ENCODE measurements around the gene SLC22A17.
"Not testable (repeated sequence)": the region's sequence is repeated elsewhere in the genome, so short reads cannot be mapped to it uniquely, and the experiment has no call there.

Gene SLC22A17

DNA sequence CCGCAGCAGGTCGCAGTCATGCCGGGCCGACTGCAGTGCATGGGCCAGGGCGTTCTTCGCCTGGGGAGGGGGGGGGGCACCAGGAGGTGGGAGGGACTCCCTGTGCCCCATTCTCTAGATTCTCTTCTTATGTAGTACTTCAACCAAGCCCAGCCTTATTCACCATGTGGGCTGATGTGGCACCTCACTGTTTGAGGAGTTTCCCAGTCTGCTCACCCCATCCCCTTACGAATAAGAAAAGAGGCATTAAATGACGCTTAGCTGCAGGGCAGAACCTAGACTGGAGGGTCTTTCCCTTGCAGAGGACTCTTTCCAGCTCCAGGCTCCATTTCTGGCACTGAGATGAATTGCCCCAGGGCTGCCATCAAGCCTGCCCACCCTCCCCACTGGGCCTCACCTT, 36.3 kb upstream of the SLC22A17 start:
- H3K27ac ChIP-seq (ENCODE audit: low read length), result no peak overlapping the region
- H3K4me1 ChIP-seq (ENCODE audit: insufficient read depth, low read length), result no peaks in the 10 kb centered on the region; the same call in 1 of the 2 replicates
- no peaks in the 10 kb centered on the region for H3K36me3 ChIP-seq (ENCODE audit: insufficient read depth, low read depth, low read length)
- no peak overlapping the region for H3K9ac ChIP-seq (ENCODE audit: low read depth, low read length)
- H3K9me3 ChIP-seq (ENCODE audit: insufficient read depth, low read depth, low read length), result no peaks in the 10 kb centered on the region
- no peak overlapping the region for H3K4me3 ChIP-seq (ENCODE audit: low read length)
- peaks cover 5% of the 10 kb centered on the region; the same call in 1 of the 2 replicates for H3K27me3 ChIP-seq (ENCODE audit: insufficient read depth, low read length)

DNA sequence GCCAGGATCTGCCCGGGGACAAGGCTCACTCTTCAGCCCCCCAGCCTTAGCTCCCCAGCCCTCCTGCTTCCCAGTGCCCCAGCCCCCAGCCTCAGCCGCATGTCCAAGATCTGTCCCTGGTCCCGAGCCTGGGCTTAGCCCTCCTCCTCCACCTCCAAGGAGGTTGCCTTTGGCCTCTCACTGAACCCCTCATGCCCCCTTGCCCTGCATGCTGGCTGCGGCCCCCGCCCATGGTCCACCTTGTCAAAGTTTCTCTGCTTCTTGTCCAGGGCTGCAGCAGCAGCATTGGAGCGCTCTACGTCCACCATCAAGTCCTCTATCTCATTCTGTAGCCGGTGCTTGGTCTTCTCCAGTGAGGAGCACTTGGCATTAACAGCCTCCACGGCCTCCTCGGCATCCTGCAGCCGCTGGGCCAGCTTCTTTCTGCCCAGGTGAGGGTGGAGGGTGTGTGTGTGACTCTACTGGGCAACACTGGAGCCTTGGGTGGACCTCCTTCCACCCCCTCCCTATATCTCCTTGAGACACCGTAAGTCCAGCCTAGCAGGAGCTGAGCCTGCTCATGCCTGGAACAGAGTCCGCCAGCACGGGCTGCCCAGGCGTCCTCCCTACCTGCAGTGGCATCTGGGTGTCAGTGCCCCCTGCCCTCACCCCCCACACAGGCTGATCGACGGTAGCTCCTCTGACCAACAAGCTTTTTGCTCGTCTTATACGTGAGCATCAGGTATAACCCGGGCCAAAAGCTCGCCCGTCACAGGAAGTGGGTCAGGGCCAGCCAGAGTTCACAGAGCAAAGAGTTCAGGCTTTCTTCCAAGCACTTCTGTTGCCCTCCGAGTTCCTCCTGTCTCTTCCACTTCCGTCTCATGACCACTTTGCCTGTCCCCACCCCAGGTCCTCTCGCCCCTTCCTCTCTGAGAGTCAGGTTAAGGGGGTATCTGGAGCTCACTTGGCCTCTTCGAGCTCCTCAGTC, 35.5 kb upstream of the SLC22A17 start:
- Histone ChIP-seq H3K9ac (ENCODE audit: low read depth, low read length) (no peak overlapping the region), H3K9me3 (ENCODE audit: insufficient read depth, low read depth, low read length) (no peaks in the 10 kb centered on the region), H3K27ac (ENCODE audit: low read length) (no peak overlapping the region), H3K4me1 (ENCODE audit: insufficient read depth, low read length) (no peaks in the 10 kb centered on the region; the same call in 1 of the 2 replicates), H3K27me3 (ENCODE audit: insufficient read depth, low read length) (peaks cover 5% of the 10 kb centered on the region; the same call in 1 of the 2 replicates), H3K36me3 (ENCODE audit: insufficient read depth, low read depth, low read length) (no peaks in the 10 kb centered on the region), H3K4me3 (ENCODE audit: low read length) (no peak overlapping the region)

DNA sequence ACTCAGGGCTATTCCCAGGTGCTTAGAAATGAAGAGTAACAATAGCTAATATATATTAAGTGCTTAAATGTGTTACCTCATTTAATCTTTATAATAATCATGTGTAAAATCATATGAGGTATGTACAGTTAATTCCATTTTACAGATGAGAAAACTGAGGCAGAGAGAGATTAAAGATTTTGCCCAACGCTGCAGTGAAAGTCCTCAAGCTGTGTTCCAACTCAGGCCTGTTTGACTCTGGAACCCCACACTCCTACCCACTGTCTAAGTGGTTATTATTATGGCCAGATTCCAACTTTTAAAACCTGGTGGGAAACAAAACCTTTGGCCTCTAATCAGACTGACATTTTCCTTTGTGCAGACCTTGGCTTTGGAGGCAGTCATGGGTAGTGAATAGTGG, 34.3 kb upstream of the SLC22A17 start:
- Histone ChIP-seq H3K9me3 (ENCODE audit: insufficient read depth, low read depth, low read length) (no peaks in the 10 kb centered on the region), H3K27ac (ENCODE audit: low read length) (no peak overlapping the region), H3K36me3 (ENCODE audit: insufficient read depth, low read depth, low read length) (no peaks in the 10 kb centered on the region), H3K27me3 (ENCODE audit: insufficient read depth, low read length) (peaks cover 5% of the 10 kb centered on the region; the same call in 1 of the 2 replicates), H3K4me1 (ENCODE audit: insufficient read depth, low read length) (no peaks in the 10 kb centered on the region; the same call in 1 of the 2 replicates), H3K4me3 (ENCODE audit: low read length) (no peak overlapping the region), H3K9ac (ENCODE audit: low read depth, low read length) (no peak overlapping the region)

DNA sequence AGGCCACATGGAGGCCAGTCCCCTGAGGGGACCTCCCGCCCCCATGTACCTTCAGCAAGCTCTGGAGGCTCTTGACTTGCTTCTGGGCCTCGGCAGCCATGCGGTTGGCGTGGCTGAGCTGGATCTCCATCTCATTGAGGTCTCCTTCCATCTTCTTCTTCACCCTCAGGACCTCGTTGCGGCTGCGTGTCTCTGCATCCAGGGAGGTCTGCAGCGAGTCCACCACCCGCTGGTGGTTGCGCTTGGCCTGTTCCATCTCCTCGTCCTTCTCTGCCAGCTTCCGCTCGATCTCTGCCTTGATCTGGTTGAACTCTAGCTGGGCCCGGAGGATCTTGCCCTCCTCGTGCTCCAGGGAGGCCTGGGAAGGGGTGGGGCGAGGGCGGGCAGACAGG, 33.6 kb upstream of the SLC22A17 start:
- H3K9ac ChIP-seq (ENCODE audit: low read depth, low read length); H3K4me1 ChIP-seq (ENCODE audit: insufficient read depth, low read length); H3K27ac ChIP-seq (ENCODE audit: low read length); H3K9me3 ChIP-seq (ENCODE audit: insufficient read depth, low read depth, low read length); H3K36me3 ChIP-seq (ENCODE audit: insufficient read depth, low read depth, low read length); H3K27me3 ChIP-seq (ENCODE audit: insufficient read depth, low read length); H3K4me3 ChIP-seq (ENCODE audit: low read length): not testable (repeated sequence)

DNA sequence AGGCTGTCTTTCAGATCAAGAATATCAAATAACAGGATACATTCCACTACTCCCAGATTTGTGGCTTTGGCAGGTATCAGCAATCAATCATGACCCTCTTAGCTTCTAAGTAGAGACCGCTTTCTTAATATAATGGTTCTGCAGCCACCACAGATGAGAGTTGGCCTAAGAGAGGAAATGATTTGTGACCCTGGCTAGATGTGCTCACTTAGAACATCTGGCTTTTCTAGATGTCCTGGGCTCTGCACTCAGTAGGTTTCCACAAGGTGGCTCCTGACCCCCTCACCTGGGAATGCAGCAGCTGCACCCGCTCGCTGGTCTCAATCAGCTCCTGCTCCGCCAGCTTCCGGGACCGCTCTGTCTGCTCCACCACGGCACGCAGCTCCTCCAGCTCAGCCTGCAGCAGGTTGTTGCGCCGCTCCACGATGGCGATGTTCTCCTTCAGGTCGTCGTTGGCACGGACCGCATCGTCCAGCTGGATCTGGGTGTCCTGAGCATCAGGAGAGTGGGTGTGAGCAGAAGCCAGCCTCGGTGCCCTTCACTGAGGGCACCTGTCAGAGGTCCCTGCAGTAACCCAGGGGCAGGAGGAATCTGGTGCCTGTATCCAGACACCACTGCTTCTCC, 33.1 kb upstream of the SLC22A17 start:
- H3K27me3 ChIP-seq (ENCODE audit: insufficient read depth, low read length), result peaks cover 10% of the 10 kb centered on the region
- no peaks in the 10 kb centered on the region for H3K36me3 ChIP-seq (ENCODE audit: insufficient read depth, low read depth, low read length)

DNA sequence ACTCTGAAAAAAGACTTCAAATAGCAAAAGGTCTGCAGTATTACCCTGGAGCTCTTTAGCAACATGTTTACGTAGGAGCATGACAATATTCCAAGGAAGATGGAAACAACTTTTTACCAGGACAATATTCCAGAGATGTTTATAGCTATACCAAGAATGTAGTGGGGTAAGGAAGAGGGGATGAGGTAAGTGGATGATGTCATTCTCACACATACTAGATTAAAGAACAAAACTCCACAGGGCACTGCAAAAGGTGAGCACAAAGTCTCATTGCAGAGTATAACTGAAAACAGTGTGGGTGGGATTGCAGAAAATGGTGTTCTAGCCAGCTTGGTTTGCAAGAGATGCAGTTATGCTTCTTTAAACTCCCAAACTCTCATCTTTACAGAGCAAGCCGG, 32.6 kb upstream of the SLC22A17 start:
- Histone ChIP-seq H3K4me3 (ENCODE audit: low read length) (no peak overlapping the region), H3K9me3 (ENCODE audit: insufficient read depth, low read depth, low read length) (no peaks in the 10 kb centered on the region), H3K27ac (ENCODE audit: low read length) (no peak overlapping the region), H3K9ac (ENCODE audit: low read depth, low read length) (no peak overlapping the region), H3K27me3 (ENCODE audit: insufficient read depth, low read length) (peaks cover 14% of the 10 kb centered on the region), H3K4me1 (ENCODE audit: insufficient read depth, low read length) (no peaks in the 10 kb centered on the region; the same call in 1 of the 2 replicates), H3K36me3 (ENCODE audit: insufficient read depth, low read depth, low read length) (no peaks in the 10 kb centered on the region)

More for the DNA sequence above, 33.1 kb upstream of the SLC22A17 start:
- no peak overlapping the region for H3K27ac ChIP-seq (ENCODE audit: low read length)
- H3K4me3 ChIP-seq (ENCODE audit: low read length), result no peak overlapping the region
- no peak overlapping the region for H3K9ac ChIP-seq (ENCODE audit: low read depth, low read length)
- no peaks in the 10 kb centered on the region; the same call in 1 of the 2 replicates for H3K4me1 ChIP-seq (ENCODE audit: insufficient read depth, low read length)
- no peaks in the 10 kb centered on the region for H3K9me3 ChIP-seq (ENCODE audit: insufficient read depth, low read depth, low read length)

DNA sequence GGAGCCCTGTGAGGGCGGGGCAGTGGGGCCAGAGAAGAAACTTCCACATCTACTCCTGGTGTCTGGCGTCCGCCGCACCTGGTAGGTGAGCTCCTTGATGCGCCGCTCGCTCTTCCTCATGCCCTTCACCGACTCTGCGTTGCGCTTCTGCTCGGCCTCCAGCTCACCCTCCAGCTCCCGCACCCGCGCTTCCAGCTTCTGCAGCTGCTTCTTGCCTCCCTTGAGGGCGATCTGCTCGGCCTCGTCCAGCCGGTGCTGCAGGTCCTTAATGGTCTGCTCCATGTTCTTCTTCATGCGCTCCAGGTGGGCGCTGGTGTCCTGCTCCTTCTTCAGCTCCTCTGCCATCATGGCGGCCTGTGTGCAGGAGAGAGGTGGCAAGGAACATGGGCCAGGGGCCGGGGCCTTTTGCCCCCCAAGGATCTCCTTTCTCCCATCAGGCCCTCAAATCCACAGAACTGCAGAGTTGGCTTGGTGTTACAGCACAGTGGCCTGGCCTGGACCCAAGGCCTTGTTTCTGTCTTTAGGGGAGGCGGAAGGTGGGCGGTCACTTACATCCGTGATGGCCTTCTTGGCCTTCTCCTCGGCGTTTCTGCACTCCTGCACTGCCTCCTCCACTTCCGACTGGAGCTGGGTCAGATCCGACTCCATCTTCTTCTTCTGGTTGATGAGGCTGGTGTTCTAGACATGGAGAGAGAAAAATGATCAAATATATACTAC, 31.8 kb upstream of the SLC22A17 start:
- H3K4me1 ChIP-seq (ENCODE audit: insufficient read depth, low read length), result no peaks in the 10 kb centered on the region; the same call in 1 of the 2 replicates
- H3K9ac ChIP-seq (ENCODE audit: low read depth, low read length), result no peak overlapping the region
- H3K36me3 ChIP-seq (ENCODE audit: insufficient read depth, low read depth, low read length), result no peaks in the 10 kb centered on the region
- no peak overlapping the region for H3K4me3 ChIP-seq (ENCODE audit: low read length)
- peaks cover 14% of the 10 kb centered on the region for H3K27me3 ChIP-seq (ENCODE audit: insufficient read depth, low read length)
- no peak overlapping the region for H3K27ac ChIP-seq (ENCODE audit: low read length)
- H3K9me3 ChIP-seq (ENCODE audit: insufficient read depth, low read depth, low read length), result no peaks in the 10 kb centered on the region

DNA sequence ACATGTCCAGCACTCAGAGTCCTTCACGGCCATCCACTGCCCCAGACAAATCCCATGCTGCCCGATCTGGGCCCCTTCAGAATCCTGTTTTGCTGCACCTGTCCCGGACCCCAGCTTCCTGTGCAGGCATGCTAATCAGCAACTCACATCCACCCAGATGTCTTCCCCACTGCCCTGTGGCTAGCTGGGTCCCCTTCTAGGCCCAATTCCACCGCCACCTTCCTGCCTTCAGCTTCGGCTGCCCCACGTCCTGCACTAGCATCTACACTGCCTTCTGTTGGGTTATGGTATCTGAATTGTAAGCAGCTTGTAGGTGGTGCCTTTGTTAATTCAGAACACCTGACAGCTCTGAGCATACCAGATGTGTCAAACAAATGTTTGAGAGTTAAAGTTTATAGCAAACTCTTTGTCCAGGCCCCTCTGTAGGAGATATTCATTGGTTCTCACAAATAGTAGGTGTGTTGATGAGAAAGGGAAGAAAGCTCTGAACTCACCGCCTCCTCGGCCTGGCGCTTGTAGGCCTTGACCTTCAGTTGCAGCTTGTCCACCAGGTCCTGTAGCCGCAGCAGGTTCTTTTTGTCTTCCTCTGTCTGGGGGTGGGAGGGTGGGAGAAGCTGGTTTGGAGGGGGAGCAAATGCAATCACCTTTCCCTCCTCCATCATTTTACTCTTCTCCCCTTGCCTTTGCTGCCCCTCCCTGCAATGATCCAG, 30.2 kb upstream of the SLC22A17 start:
- no peaks in the 10 kb centered on the region for H3K9me3 ChIP-seq (ENCODE audit: insufficient read depth, low read depth, low read length)
- no peak overlapping the region for H3K27ac ChIP-seq (ENCODE audit: low read length)
- H3K4me3 ChIP-seq (ENCODE audit: low read length), result no peak overlapping the region
- H3K4me1 ChIP-seq (ENCODE audit: insufficient read depth, low read length), result no peaks in the 10 kb centered on the region
- no peak overlapping the region for H3K9ac ChIP-seq (ENCODE audit: low read depth, low read length)
- H3K36me3 ChIP-seq (ENCODE audit: insufficient read depth, low read depth, low read length), result no peaks in the 10 kb centered on the region
- peaks cover 23% of the 10 kb centered on the region for H3K27me3 ChIP-seq (ENCODE audit: insufficient read depth, low read length)

DNA sequence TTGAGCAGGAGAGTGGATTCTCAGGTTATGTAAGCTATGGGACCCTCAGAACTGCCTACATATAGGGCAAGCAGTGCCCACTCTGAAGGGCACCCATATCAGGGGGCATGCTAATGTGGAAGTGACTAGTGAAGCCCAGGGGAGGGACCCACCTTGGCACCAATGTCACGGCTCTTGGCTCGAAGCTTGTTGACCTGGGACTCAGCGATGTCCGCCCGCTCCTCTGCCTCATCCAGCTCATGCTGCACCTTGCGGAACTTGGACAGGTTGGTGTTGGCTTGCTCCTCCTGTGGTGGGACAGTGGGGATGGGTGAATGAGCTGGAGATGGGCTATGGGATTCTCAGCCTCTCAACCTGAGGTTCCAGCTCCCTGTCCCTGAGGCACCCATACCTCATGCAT, 29.6 kb upstream of the SLC22A17 start:
- Histone ChIP-seq H3K4me1 (ENCODE audit: insufficient read depth, low read length) (no peaks in the 10 kb centered on the region), H3K27ac (ENCODE audit: low read length) (no peak overlapping the region), H3K4me3 (ENCODE audit: low read length) (no peak overlapping the region)

DNA sequence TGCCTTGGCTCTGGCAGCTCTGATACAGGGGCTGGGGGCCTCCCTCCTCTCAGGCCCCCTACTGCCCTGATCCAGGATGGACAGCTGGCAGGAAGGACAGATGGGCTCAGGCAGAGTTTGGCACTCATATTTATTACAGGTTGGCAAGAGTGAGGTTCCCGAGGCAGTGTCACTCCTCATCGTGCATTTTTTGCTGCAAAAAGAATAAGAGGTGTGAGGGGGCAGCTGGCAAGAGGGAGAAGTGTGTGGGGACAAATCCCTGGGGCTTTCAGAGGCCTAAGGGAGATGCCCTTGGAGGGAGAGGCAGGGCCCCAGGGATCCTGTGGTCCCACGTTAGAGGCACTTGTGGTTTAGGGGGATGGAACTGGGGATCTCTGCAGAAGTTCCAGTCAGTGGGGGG, 29.2 kb upstream of the SLC22A17 start:
- H3K9me3 ChIP-seq (ENCODE audit: insufficient read depth, low read depth, low read length), result no peaks in the 10 kb centered on the region
- no peak overlapping the region for H3K27ac ChIP-seq (ENCODE audit: low read length)
- peaks cover 33% of the 10 kb centered on the region for H3K27me3 ChIP-seq (ENCODE audit: insufficient read depth, low read length)
- no peak overlapping the region for H3K4me3 ChIP-seq (ENCODE audit: low read length)
- H3K9ac ChIP-seq (ENCODE audit: low read depth, low read length), result no peak overlapping the region
- no peaks in the 10 kb centered on the region for H3K36me3 ChIP-seq (ENCODE audit: insufficient read depth, low read depth, low read length)
- no peaks in the 10 kb centered on the region for H3K4me1 ChIP-seq (ENCODE audit: insufficient read depth, low read length)

More for the DNA sequence above, 29.6 kb upstream of the SLC22A17 start:
- Histone ChIP-seq H3K9ac (ENCODE audit: low read depth, low read length) (no peak overlapping the region), H3K36me3 (ENCODE audit: insufficient read depth, low read depth, low read length) (no peaks in the 10 kb centered on the region), H3K9me3 (ENCODE audit: insufficient read depth, low read depth, low read length) (no peaks in the 10 kb centered on the region), H3K27me3 (ENCODE audit: insufficient read depth, low read length) (peaks cover 29% of the 10 kb centered on the region)

DNA sequence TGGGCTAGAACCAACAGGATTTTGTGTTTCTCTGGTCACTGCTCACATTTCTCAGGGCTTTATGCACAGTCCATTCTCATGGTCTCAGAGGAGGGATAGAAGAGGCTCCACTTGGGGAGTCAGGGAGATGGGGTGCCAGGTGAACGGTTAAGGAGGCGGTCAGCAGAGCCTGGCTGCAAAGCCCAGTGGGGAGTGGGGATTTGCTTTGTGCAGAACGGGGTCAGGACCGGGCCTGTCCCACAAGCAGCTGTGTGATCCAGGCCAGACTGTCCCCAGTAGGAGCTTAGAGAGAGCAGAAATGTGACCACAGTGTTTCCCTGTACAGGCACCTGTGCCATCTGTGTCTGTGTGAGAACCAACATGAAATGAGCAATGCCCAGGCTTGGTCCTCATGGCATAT, 28.3 kb upstream of the SLC22A17 start:
- Histone ChIP-seq H3K36me3 (ENCODE audit: insufficient read depth, low read depth, low read length) (no peaks in the 10 kb centered on the region), H3K9ac (ENCODE audit: low read depth, low read length) (no peak overlapping the region), H3K4me3 (ENCODE audit: low read length) (no peak overlapping the region), H3K27me3 (ENCODE audit: insufficient read depth, low read length) (peaks cover 33% of the 10 kb centered on the region), H3K4me1 (ENCODE audit: insufficient read depth, low read length) (peaks cover 3% of the 10 kb centered on the region; the same call in 1 of the 2 replicates), H3K27ac (ENCODE audit: low read length) (no peak overlapping the region), H3K9me3 (ENCODE audit: insufficient read depth, low read depth, low read length) (no peaks in the 10 kb centered on the region)
